NCI-H1417 treated with DMSO at 0.1 percent for 48 hours (cell line): ENCODE results near the gene BOC.

Experiments used
- DNase-seq: peaks from one replicate; lab custom pipeline; 2025; lab: John Stamatoyannopoulos, UW

The BOC gene

GRCh38 chr3:113269661-113270060, 58.3 kb downstream of the BOC start:
- no peak for DNase-seq

DNA sequence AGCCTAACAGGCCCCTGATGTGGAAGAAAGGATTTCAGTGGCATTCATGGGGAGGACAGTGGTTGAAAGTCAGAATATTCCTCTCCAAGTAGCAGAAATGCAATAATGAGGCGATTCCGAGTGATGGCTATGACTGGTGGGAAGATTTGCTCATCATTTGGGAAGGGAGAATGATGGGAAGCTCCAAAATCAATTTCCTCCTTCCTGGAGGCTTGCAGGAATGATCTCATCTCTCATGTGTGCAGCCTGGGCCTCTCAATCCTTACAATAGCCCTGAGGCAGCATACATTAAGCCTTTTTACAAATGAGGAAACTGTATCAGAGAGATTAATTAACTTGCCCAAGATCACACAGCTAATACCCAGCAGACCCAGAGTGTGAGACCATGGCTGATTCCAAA, 58.7 kb downstream of the BOC start:
- no peak for DNase-seq

GRCh38 chr3:113270786-113271185, 59.4 kb downstream of the BOC start:
- no peak for DNase-seq

DNA sequence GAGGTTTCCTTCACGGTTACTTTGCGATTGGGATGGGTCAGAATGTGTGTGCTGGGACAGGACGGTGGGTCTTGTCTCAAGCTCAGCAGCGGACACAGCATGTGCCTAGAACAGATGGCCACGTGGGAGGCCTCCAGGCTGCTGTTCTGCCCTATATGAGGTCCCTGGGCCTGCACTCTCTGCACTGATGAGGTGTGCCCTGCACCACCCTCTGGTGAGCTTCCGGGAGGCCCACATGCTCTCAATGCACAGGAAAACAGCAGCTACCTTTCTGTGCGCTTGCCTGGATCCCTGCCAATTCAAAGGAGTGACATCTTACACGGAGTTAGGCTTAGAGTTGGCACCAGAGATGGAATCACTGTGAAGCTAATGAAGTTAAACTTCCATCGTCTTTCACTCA, 59.8 kb downstream of the BOC start:
- DNase-seq = no peak

DNA sequence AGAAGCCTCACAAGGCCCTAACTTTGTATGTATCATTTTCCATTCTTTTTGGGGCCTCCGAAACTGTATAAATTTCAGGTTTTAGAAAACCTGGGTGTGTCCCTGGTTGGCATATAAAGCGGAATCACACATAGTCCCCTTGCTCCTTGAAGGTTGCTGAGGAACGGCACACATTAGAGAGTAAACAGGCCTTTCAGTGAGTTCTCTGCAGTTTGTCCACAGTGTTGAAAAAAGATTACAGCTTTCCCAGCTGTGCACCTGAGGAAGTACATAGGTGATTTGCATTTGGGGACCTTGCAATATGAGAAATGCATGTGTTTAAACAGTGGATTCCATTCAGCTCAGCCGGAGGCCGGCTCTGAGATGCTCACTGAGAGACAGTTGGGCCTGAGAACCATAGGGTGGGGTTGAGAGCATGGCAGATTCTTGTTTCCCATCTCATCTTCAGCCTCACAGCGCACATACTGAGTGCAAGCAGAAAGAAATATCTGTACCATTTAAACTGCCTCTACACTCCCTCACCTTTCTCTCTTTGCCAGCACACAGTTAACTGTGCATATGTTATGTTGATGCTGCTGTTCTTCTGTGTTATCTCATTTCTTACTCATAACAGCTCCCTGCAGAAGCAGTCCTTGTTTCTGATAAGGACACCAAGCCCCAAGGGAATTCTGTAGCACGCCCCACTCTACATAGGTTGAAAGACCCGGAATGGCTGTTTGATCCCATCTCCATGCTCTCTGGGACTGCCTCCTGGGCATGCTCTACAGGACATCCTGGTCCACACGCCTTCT, 60.4 kb downstream of the BOC start:
- no peak for DNase-seq

- no peak for DNase-seq
Measured at GRCh38 chr3:113272385-113272779, 61.0 kb downstream of the BOC start.

GRCh38 chr3:113273011-113273410, 61.7 kb downstream of the BOC start:
- no peak for DNase-seq

- no peak for DNase-seq
Measured at GRCh38 chr3:113273604-113274378, 62.4 kb downstream of the BOC start.

DNA sequence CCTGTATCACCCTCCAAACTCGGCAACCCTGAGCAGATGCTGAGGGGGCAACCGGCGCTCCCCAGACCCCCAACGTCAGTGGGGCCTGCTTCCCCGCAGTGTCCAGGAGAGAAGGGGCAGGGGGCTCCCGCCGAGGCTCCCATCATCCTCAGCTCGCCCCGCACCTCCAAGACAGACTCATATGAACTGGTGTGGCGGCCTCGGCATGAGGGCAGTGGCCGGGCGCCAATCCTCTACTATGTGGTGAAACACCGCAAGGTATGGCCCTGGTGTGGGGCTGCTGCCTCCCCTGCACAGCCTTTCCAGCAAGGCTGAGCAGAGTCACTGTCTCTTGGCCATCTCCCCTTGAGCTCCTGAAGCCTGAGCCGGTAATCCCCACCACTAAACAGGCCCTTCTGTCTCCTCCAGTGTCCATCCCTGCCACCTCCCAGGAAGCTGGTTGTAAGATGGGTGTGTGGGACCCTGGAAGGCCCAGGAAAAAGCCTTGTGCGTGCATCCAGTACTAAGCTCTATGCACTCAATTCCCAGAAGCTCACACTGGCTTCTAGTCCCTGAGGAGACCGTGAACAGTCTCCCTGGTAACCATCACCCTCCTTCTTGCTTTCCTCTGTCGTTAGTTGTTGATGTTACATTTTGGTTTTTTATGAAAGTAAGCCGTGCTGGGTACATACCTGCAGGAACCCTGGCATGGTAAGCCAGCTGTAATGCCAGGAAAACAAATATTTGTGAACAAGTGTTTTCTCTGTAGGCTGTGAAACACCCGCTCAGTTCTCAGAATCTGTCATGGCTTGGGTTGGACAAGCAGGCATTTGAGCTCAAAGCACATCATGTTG, 63.3 kb downstream of the BOC start:
- DNase-seq = no peak

DNA sequence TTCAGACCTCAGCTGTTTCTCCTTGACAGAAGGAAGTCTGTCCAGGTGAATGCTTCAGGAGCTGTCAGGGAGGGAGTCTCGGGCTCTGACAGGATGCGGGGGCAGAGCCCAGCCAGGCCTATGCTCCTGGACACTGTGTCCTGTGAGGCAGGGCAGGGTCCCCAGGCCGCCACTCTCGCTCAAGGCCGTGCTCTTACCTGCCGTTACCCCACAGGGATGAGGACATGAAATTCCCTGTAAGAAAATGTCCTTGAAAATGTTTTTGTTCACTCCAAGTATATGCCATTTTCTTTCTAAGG, 63.9 kb downstream of the BOC start:
- DNase-seq = no peak

DNA sequence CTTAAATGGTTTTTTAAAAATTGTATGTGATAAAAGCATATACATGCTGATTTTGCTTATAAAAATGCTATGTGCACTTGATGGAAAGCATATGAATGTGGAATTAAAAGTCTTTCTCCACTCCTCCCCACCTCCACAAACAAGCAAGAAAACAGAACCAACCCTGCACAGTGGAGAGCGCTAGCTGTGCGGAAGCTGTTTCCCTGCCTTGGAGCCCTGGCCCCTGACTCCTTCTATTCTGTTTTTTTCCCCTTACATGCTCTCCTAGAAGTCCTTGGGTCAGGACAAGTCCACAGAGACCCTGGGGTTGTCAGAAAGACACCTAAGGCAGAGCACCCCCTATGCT, 64.2 kb downstream of the BOC start:
- no peak for DNase-seq

- no peak for DNase-seq
Measured at GRCh38 chr3:113275929-113276750, 64.8 kb downstream of the BOC start.

GRCh38 chr3:113276751-113277080, 65.4 kb downstream of the BOC start:
- no peak for DNase-seq

DNA sequence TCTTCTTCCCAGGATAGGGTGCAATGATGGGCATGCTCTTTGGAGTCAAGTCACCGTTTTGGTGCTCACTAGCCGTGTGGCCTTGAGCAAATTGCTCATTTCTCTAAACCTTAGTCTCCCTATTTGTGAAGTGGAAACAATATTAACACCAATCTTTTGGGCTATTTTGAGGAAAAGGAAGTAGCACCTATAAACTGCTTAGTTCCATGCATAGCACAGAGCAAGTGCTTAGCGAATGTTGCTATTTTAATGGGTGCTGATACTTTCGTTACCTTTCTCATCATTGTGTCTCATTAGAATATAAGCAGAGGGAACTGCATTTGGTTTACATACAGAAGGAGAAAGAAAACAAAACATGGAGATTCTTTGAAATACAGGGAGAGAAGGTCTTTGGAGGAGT, 66.1 kb downstream of the BOC start:
- DNase-seq = no peak

- no peak for DNase-seq
Measured at GRCh38 chr3:113277941-113278598, 66.7 kb downstream of the BOC start.

GRCh38 chr3:113278599-113278955, 67.2 kb downstream of the BOC start:
- DNase-seq = no peak

- no peak for DNase-seq
Measured at GRCh38 chr3:113279686-113280085, 68.3 kb downstream of the BOC start.

- DNase-seq = no peak
Measured at GRCh38 chr3:113283306-113283705, 71.9 kb downstream of the BOC start.

DNA sequence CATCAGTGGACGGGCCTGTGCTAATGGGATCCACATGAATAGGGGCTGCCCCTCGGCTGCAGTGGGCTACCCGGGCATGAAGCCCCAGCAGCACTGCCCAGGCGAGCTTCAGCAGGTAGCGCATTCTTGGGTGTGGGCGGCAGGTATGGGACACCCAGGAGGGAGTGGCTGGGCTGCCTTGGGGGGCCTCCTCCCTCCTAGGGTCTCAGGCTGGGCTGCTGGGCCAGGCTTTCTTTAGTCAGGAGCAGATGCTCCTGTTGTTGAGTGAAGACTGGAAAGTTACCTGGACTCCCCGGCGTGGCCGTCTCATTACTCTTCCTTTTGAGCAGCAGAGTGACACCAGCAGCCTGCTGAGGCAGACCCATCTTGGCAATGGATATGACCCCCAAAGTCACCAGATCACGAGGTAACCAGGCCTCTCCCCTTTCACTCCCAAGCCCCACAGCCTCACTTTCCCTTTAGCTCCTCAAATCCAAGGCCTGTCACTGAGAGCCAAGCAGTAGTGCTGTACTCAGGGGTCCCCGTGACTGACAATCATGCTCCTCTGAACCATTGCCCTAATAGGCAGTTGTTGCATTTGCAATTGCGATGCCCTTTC, 73.2 kb downstream of the BOC start:
- no peak for DNase-seq

DNA sequence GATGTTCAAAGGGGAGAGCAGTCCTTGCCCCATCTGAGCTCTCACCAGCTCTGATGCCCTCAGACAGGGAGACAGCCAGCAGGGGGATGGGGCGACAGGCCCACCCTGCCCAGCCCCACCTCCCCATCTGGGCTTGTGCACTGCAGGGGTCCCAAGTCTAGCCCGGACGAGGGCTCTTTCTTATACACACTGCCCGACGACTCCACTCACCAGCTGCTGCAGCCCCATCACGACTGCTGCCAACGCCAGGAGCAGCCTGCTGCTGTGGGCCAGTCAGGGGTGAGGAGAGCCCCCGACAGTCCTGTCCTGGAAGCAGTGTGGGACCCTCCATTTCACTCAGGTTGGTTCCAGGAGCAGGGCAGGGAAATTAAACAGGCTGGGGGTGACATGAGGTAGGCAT, 73.9 kb downstream of the BOC start:
- DNase-seq = no peak

- no peak for DNase-seq
Measured at GRCh38 chr3:113285741-113286140, 74.4 kb downstream of the BOC start.
